GM12878 (cell line): ENCODE measurements around the gene SPG7. TPM values are rescaled to one million over a fixed set of nuclear protein-coding genes. Genes with fewer than 3 reads are reported as not detected.

Experiments
- BCL11A ChIP-seq: IDR thresholded peaks from 2 replicates; pipeline ENCODE4 v1.6.1; 2011; ENCODE audit warnings: low read depth, low read length
- BHLHE40 ChIP-seq, 2 experiments: fragments of 450-650 bp in 1 of 2; IDR thresholded peaks; 2 replicates each; pipeline ENCODE4 v1.6.1; 2011 to 2017; ENCODE audit warnings: low read depth in 2 of 2, borderline replicate concordance in 1 of 2, improper control_type of control experiment in 1 of 2, low read length in 1 of 2, mild to moderate bottlenecking in 1 of 2
- GABPA ChIP-seq: IDR thresholded peaks from 2 replicates; pipeline ENCODE4 v1.6.1; 2014; ENCODE audit warnings: antibody characterized with exemption, low read depth, mild to moderate bottlenecking, inconsistent platforms
- MTA2 ChIP-seq: fragments of 450-650 bp; IDR thresholded peaks from 2 replicates; pipeline ENCODE4 v1.6.1; 2016; ENCODE audit warnings: low read depth, mild to moderate bottlenecking, moderate library complexity
- MXI1 ChIP-seq: fragments of 150-350 bp; IDR thresholded peaks from 2 replicates; pipeline ENCODE4 v1.6.1; 2011; ENCODE audit warnings: low read depth, mild to moderate bottlenecking, inconsistent platforms, low read length, improper control_type of control experiment
- NFXL1 ChIP-seq: fragments of 450-650 bp; IDR thresholded peaks from 2 replicates; pipeline ENCODE4 v1.6.1; 2017; ENCODE audit warnings: antibody characterized with exemption, mild to moderate bottlenecking, borderline replicate concordance
- NR2F1 ChIP-seq: fragments of 450-650 bp; conservative IDR thresholded peaks from 2 replicates; pipeline ENCODE4 v1.6.1; 2017; ENCODE audit warnings: mild to moderate bottlenecking
- PML ChIP-seq: IDR thresholded peaks from 2 replicates; pipeline ENCODE4 v1.6.1; 2012; ENCODE audit warnings: low read length, inconsistent platforms
- POLR2AphosphoS5 ChIP-seq: IDR thresholded peaks from 2 replicates; pipeline ENCODE4 v1.6.1; 2011; ENCODE audit warnings: mild to moderate bottlenecking, low read length, inconsistent platforms
- POU2F2 ChIP-seq: IDR thresholded peaks from 3 replicates; pipeline ENCODE4 v1.6.1; 2011; ENCODE audit warnings: low read depth, mild to moderate bottlenecking, low read length, borderline replicate concordance
- SMC3 ChIP-seq: IDR thresholded peaks from 2 replicates; pipeline ENCODE4 v1.6.1; 2011; ENCODE audit warnings: low read length, improper control_type of control experiment, borderline replicate concordance
- SUPT20H ChIP-seq: IDR thresholded peaks from 2 replicates; pipeline ENCODE4 v1.6.1; 2011; ENCODE audit warnings: low read depth, mild to moderate bottlenecking, low read length, moderate library complexity, borderline replicate concordance; ENCODE audit not compliant: control insufficient read depth
- SUZ12 ChIP-seq: fragments of 200-600 bp; sonication (generic); IDR thresholded peaks from one replicate; pipeline ENCODE4 v1.6.1; 2018; ENCODE audit warnings: antibody characterized with exemption, mild to moderate bottlenecking; ENCODE audit not compliant: unreplicated experiment
- TARDBP ChIP-seq: IDR thresholded peaks from 2 replicates; pipeline ENCODE4 v1.6.1; 2016; ENCODE audit warnings: borderline replicate concordance
- YY1 ChIP-seq: IDR thresholded peaks from 2 replicates; pipeline ENCODE4 v1.6.1; 2011; ENCODE audit warnings: low read depth, mild to moderate bottlenecking, low read length
- polyA plus RNA-seq, 11 experiments: library from polyadenylated mRNA; depleted of rRNA in 4 of 11; unstranded in 6 of 11; stranded (reverse) in 5 of 11; fragments of >200 nt; fragmentation: Nextera tagmentation in 4 of 11; fragmentation: Illumina TruSeq in 1 of 11; extraction: Ambion mirVana in 4 of 11; extraction: Trizol in 1 of 11; gene quantifications; 1 replicate in 1 of 11; 2 replicates in 10 of 11; pipeline versions ENCODE4 v1.2.1 to v1.2.3, GENCODE V29; 2011 to 2016; ENCODE audit warnings: inconsistent platforms in 2 of 11, missing spikeins in 2 of 11, low read depth in 1 of 11
- total RNA-seq, 4 experiments: library from RNA; depleted of rRNA in 3 of 4; stranded (reverse); fragments of >200 nt in 3 of 4; fragmentation: Illumina TruSeq in 1 of 4; extraction: Trizol in 1 of 4; gene quantifications; 2 replicates each; pipeline versions ENCODE4 v1.2.1 to v1.2.3, GENCODE V29; 2013 to 2021
- TF ChIP-seq, protein P1 (sequence below), 3 experiments: IDR thresholded peaks in 2 of 3; conservative IDR thresholded peaks in 1 of 3; 2 replicates each; pipeline ENCODE4 v1.5.1; 2011; ENCODE audit warnings: low read depth in 3 of 3, low read length in 3 of 3, mild to moderate bottlenecking in 3 of 3, control low read depth in 2 of 3, moderate library complexity in 2 of 3, inconsistent platforms in 1 of 3, mixed read lengths in 1 of 3; ENCODE audit not compliant: control insufficient read depth in 2 of 3, insufficient read depth in 1 of 3; ENCODE audit errors: extremely low read depth in 1 of 3
- TF ChIP-seq, protein P2 (sequence below): IDR thresholded peaks from 2 replicates; pipeline ENCODE4 v1.6.1; 2011; ENCODE audit warnings: mild to moderate bottlenecking, low read depth, low read length, moderate library complexity; ENCODE audit not compliant: insufficient replicate concordance
- TF ChIP-seq, protein P3 (sequence below): IDR thresholded peaks from 2 replicates; pipeline ENCODE4 v1.6.1; 2012; ENCODE audit warnings: low read length, inconsistent platforms
- TF ChIP-seq, protein P4 (sequence below): fragments of 450-650 bp; IDR thresholded peaks from 2 replicates; pipeline ENCODE4 v1.6.1; 2017; ENCODE audit warnings: mild to moderate bottlenecking
- TF ChIP-seq, protein P5 (sequence below): fragments of 450-650 bp; IDR thresholded peaks from 2 replicates; pipeline ENCODE4 v1.6.1; 2017; ENCODE audit warnings: mild to moderate bottlenecking, low read depth, inconsistent platforms; ENCODE audit not compliant: poor library complexity, severe bottlenecking

The SPG7 gene
- total and polyA plus RNA-seq, 10 of the 15 experiments (the other 5 are each of a cell fraction or from before 2014, with no cell fraction given): 5.9 to 75.9 (median 52.5) TPM

DNA sequence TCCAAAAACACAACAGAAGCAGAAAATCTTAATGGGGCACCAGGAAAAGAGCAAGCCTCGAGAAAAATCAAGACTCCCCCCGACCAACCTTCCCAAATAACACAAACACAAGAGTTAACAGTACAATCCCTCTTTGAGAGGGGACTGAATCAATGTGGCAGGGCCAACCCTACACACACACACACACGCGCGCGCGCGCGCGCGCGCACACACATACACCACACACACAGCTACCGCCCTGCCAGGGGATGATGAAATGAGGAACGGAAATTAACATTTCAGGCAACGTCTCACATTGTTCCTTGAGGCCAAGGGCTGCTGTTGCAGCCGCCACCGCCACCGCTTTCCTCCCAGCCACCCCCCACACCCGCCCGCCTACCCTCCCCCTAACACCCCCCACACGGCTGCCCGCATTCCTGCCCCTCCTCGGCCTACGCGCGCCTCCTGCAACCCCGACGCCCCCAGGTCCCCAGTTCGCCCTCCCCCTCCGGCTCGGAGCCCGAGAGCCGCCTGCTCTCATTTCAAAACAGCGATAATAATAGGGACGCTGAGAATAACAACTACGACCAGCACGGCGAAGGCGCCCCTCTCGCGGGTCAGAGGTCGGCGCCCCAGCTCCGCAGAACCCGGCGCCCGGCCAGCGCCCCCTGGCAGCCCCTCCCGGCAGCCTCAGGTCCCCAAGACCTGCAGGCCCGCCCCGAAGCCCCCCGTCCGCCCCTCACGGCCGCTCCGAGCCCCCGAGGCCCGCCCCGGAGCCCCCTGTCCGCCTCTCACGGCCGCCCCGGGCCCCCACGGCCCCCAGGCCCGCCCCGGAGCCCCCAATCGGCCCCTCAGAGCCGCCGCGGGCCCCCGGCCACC, 18.9 kb upstream of the SPG7 start (continued):
- TF ChIP-seq BCL11A (no peak), SMC3 (peak; percentile 13; the same call in 1 of the 2 replicates), PML (peak; percentile 56; the same call in 1 of the 2 replicates), SUZ12 (no peak), MXI1 (peak; percentile 75), POLR2AphosphoS5 (peak; percentile 81), SUPT20H (no peak), TARDBP (no peak), MTA2 (peak; percentile 57; the same call in 1 of the 2 replicates), GABPA (no peak), NR2F1 (peak; percentile 87), POU2F2 (peak; percentile 54; the same call in 2 of the 3 replicates), NFXL1 (no peak), BHLHE40 (IDR thresholded peaks at IDR 0.05; ENCODE audit: borderline replicate concordance in 1 of 2, low read depth in 2 of 2, low read length in 1 of 2) (peak; percentile 26 to 71; a peak in 3 of 4 replicates), YY1 (peak; percentile 11; the same call in 1 of the 2 replicates)
- TF ChIP-seq, protein P1, sequence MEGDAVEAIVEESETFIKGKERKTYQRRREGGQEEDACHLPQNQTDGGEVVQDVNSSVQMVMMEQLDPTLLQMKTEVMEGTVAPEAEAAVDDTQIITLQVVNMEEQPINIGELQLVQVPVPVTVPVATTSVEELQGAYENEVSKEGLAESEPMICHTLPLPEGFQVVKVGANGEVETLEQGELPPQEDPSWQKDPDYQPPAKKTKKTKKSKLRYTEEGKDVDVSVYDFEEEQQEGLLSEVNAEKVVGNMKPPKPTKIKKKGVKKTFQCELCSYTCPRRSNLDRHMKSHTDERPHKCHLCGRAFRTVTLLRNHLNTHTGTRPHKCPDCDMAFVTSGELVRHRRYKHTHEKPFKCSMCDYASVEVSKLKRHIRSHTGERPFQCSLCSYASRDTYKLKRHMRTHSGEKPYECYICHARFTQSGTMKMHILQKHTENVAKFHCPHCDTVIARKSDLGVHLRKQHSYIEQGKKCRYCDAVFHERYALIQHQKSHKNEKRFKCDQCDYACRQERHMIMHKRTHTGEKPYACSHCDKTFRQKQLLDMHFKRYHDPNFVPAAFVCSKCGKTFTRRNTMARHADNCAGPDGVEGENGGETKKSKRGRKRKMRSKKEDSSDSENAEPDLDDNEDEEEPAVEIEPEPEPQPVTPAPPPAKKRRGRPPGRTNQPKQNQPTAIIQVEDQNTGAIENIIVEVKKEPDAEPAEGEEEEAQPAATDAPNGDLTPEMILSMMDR (IDR thresholded peaks at IDR 0.05 in 2 of 3, conservative IDR thresholded peaks at IDR 0.05 in 1 of 3; ENCODE audit: control insufficient read depth in 2 of 3, extremely low read depth in 1 of 3, insufficient read depth in 1 of 3, low read depth in 3 of 3, low read length in 3 of 3): peak in 1 of 3 experiments; percentile 9; a peak in 1 of 6 replicates
- TF ChIP-seq, protein P2, sequence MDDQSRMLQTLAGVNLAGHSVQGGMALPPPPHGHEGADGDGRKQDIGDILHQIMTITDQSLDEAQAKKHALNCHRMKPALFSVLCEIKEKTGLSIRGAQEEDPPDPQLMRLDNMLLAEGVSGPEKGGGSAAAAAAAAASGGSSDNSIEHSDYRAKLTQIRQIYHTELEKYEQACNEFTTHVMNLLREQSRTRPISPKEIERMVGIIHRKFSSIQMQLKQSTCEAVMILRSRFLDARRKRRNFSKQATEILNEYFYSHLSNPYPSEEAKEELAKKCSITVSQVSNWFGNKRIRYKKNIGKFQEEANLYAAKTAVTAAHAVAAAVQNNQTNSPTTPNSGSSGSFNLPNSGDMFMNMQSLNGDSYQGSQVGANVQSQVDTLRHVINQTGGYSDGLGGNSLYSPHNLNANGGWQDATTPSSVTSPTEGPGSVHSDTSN: no peak
- TF ChIP-seq, protein P3, sequence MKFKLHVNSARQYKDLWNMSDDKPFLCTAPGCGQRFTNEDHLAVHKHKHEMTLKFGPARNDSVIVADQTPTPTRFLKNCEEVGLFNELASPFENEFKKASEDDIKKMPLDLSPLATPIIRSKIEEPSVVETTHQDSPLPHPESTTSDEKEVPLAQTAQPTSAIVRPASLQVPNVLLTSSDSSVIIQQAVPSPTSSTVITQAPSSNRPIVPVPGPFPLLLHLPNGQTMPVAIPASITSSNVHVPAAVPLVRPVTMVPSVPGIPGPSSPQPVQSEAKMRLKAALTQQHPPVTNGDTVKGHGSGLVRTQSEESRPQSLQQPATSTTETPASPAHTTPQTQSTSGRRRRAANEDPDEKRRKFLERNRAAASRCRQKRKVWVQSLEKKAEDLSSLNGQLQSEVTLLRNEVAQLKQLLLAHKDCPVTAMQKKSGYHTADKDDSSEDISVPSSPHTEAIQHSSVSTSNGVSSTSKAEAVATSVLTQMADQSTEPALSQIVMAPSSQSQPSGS: no peak
- TF ChIP-seq, protein P4, sequence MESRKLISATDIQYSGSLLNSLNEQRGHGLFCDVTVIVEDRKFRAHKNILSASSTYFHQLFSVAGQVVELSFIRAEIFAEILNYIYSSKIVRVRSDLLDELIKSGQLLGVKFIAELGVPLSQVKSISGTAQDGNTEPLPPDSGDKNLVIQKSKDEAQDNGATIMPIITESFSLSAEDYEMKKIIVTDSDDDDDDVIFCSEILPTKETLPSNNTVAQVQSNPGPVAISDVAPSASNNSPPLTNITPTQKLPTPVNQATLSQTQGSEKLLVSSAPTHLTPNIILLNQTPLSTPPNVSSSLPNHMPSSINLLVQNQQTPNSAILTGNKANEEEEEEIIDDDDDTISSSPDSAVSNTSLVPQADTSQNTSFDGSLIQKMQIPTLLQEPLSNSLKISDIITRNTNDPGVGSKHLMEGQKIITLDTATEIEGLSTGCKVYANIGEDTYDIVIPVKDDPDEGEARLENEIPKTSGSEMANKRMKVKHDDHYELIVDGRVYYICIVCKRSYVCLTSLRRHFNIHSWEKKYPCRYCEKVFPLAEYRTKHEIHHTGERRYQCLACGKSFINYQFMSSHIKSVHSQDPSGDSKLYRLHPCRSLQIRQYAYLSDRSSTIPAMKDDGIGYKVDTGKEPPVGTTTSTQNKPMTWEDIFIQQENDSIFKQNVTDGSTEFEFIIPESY: no peak
- TF ChIP-seq, protein P5, sequence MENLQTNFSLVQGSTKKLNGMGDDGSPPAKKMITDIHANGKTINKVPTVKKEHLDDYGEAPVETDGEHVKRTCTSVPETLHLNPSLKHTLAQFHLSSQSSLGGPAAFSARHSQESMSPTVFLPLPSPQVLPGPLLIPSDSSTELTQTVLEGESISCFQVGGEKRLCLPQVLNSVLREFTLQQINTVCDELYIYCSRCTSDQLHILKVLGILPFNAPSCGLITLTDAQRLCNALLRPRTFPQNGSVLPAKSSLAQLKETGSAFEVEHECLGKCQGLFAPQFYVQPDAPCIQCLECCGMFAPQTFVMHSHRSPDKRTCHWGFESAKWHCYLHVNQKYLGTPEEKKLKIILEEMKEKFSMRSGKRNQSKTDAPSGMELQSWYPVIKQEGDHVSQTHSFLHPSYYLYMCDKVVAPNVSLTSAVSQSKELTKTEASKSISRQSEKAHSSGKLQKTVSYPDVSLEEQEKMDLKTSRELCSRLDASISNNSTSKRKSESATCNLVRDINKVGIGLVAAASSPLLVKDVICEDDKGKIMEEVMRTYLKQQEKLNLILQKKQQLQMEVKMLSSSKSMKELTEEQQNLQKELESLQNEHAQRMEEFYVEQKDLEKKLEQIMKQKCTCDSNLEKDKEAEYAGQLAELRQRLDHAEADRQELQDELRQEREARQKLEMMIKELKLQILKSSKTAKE: no peak
